ENCODE measurements around the gene ZC3H4.

DNA sequence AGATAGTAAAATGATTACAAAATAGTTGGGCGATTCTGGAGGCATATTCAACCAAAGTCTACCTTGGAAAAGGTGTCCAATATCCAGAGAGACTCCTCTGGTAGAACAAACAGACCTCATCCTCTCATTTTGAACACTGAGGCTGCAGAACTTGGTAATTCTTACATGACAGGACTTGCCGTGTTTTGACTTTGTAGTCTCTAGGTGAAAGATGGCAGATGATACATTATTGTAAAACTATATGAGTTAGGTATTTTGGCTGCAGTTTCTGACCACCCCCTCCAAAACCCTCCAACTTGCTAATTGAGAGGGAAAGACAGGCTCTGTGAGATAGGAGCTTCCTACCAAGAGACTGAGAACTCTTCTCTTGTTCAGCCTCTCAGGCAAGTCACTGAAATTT, 39.7 kb upstream of the ZC3H4 start:
- TF ChIP-seq, protein P1, sequence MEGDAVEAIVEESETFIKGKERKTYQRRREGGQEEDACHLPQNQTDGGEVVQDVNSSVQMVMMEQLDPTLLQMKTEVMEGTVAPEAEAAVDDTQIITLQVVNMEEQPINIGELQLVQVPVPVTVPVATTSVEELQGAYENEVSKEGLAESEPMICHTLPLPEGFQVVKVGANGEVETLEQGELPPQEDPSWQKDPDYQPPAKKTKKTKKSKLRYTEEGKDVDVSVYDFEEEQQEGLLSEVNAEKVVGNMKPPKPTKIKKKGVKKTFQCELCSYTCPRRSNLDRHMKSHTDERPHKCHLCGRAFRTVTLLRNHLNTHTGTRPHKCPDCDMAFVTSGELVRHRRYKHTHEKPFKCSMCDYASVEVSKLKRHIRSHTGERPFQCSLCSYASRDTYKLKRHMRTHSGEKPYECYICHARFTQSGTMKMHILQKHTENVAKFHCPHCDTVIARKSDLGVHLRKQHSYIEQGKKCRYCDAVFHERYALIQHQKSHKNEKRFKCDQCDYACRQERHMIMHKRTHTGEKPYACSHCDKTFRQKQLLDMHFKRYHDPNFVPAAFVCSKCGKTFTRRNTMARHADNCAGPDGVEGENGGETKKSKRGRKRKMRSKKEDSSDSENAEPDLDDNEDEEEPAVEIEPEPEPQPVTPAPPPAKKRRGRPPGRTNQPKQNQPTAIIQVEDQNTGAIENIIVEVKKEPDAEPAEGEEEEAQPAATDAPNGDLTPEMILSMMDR (IDR thresholded peaks at IDR 0.05): no peak
- TF ChIP-seq POLR2A (IDR thresholded peaks at IDR 0.05): no peak

All from adrenal gland (tissue), 5 donors.